ENCODE data around the gene NOS3. TPM values are rescaled to one million over a fixed set of nuclear protein-coding genes. Genes with fewer than 3 reads are reported as not detected.

Gene NOS3
- polyA plus RNA-seq, 1 experiment: 1.3 TPM

- Histone ChIP-seq H3K36me3 (ENCODE audit: control insufficient read depth, insufficient read depth, low read length) (no peaks in the 10 kb centered on the region), H3K4me3 (ENCODE audit: low read depth, low read length) (no peak overlapping the region), H3K27me3 (ENCODE audit: control insufficient read depth, insufficient read depth, low read length) (peaks cover 16% of the 10 kb centered on the region)
- DNase-seq (ENCODE audit: low read depth): no peak
- ChIA-PET POLR2A (interaction anchor here (0.6 kb wide), 1 partner anchor 79 kb away, joined by 5 read pairs; no protein-coding TSS in a partner anchor), CTCF (interaction anchor here (0.8 to 4.5 kb wide), 11 partner anchors 9 to 188 kb away, joined by 3 to 50 read pairs (median 8); no protein-coding TSS in a partner anchor)
- TF ChIP-seq CTCF (IDR thresholded peaks at IDR 0.05; ENCODE audit: insufficient read depth, low read depth, low read length): no peak
Measured at GRCh38 chr7:150983893-150984368, 6.9 kb upstream of the NOS3 start.

DNA sequence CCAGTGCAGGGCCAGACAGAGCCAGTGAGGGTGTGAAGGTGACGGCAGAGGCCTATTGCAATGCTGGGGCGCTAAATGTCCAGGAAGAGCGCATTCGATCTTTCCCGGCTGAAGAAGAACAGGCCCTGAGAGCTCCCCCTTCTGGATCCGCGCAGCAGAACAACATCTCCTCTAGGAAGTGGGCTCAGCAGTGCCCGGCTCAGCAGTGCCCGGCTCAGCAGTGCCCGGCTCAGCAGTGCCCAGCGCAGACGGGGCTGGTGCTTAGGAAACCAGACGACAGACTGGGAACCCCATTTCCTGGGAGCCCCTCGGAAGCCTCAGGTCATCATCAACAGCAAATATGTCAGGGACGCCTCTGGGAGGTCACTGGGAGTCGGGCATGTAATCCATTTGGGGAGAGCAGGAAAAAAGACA lies 4.7 kb upstream of the NOS3 start:
- Histone ChIP-seq H3K27me3 (ENCODE audit: control insufficient read depth, insufficient read depth, low read length) (peaks cover 6% of the 10 kb centered on the region), H3K36me3 (ENCODE audit: control insufficient read depth, insufficient read depth, low read length) (no peaks in the 10 kb centered on the region), H3K4me3 (ENCODE audit: low read depth, low read length) (no peak overlapping the region)
- ChIA-PET CTCF (interaction anchor here (0.6 to 4.5 kb wide), 26 partner anchors 8 to 208 kb away, joined by 3 to 50 read pairs (median 5); partner anchors contain the start of gene ABCB8), POLR2A (no interaction called here)
- no peak for DNase-seq (ENCODE audit: low read depth)
- TF ChIP-seq CTCF (IDR thresholded peaks at IDR 0.05; ENCODE audit: insufficient read depth, low read depth, low read length): peak; percentile 85

DNA sequence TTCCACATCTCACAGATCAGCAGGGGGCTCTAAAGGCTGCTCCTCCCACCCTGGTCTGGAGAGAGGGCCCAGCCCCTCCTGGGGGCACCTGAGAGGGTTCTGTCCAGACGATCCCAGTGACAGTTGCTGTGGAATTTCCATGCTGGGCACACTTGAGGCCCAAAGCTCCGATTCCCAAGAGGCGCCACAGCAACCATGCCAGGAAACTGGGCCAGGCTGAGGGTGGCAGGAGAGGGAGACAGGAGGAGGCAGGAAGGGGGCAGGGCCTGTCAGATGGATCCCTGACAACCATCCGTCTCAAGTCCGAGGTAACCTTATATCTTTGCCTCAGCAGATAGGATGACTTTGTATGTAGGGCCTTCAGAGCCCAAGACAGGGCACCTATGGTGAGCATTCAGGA lies 4.3 kb upstream of the NOS3 start:
- CTCF ChIA-PET: interaction anchor here (0.7 to 4.5 kb wide), 19 partner anchors 8 to 208 kb away, joined by 3 to 50 read pairs (median 5); partner anchors contain the start of gene ABCB8
- TF ChIP-seq CTCF (IDR thresholded peaks at IDR 0.05; ENCODE audit: insufficient read depth, low read depth, low read length): no peak
- no peak for DNase-seq (ENCODE audit: low read depth)
- Histone ChIP-seq H3K4me3 (ENCODE audit: low read depth, low read length) (no peak overlapping the region), H3K36me3 (ENCODE audit: control insufficient read depth, insufficient read depth, low read length) (no peaks in the 10 kb centered on the region), H3K27me3 (ENCODE audit: control insufficient read depth, insufficient read depth, low read length) (peaks cover 4% of the 10 kb centered on the region)
- POLR2A ChIA-PET: no interaction called here

GRCh38 chr7:150988230-150989226 lies 2.3 kb upstream of the NOS3 start:
- CTCF ChIA-PET: interaction anchor here (0.8 to 2.9 kb wide), 12 partner anchors 13 to 90 kb away, joined by 3 to 17 read pairs (median 4); no protein-coding TSS in a partner anchor
- Histone ChIP-seq H3K36me3 (ENCODE audit: control insufficient read depth, insufficient read depth, low read length) (no peaks in the 10 kb centered on the region), H3K27me3 (ENCODE audit: control insufficient read depth, insufficient read depth, low read length) (peaks cover 4% of the 10 kb centered on the region), H3K4me3 (ENCODE audit: low read depth, low read length) (no peak overlapping the region)
- POLR2A ChIA-PET: no interaction called here
- peak; percentile 84 for TF ChIP-seq CTCF (IDR thresholded peaks at IDR 0.05; ENCODE audit: insufficient read depth, low read depth, low read length)
- DNase-seq (ENCODE audit: low read depth): no peak

GRCh38 chr7:150989456-150989855 lies 1.4 kb upstream of the NOS3 start:
- POLR2A ChIA-PET: no interaction called here
- TF ChIP-seq CTCF (IDR thresholded peaks at IDR 0.05; ENCODE audit: insufficient read depth, low read depth, low read length): no peak
- H3K36me3 ChIP-seq (ENCODE audit: control insufficient read depth, insufficient read depth, low read length): no peaks in the 10 kb centered on the region
- CTCF ChIA-PET: interaction anchor here (0.8 to 2.9 kb wide), 11 partner anchors 9 to 91 kb away, joined by 3 to 17 read pairs (median 4); no protein-coding TSS in a partner anchor
- H3K27me3 ChIP-seq (ENCODE audit: control insufficient read depth, insufficient read depth, low read length): peaks cover 4% of the 10 kb centered on the region
- no peak overlapping the region for H3K4me3 ChIP-seq (ENCODE audit: low read depth, low read length)
- no peak for DNase-seq (ENCODE audit: low read depth)
